GM20431 (cell line): ENCODE data around the gene ALDOC.

Source experiments
- in situ Hi-C: fragments of 300-500 bp; cut with MseI, MboI; formaldehyde crosslinking; loops from one replicate; pipeline ENCODE4 v1.15.0; 2020; ENCODE audit warnings: low sequenced_read_pairs; ENCODE audit not compliant: unreplicated experiment

The ALDOC gene

GRCh38 chr17:28555022-28555421, 21.7 kb downstream of the ALDOC start:
- in situ Hi-C loops = no loop called here

GRCh38 chr17:28554565-28554964, 22.1 kb downstream of the ALDOC start:
- in situ Hi-C loops = no loop called here

- in situ Hi-C loops = no loop called here
Observed at GRCh38 chr17:28553000-28553505, 23.6 kb downstream of the ALDOC start.

- in situ Hi-C loops = no loop called here
Observed at GRCh38 chr17:28552176-28552999, 24.3 kb downstream of the ALDOC start, which contains the start of gene UNC119. TSS of gene UNC119 (minus strand) at chr17:28552624. CDS start at chr17:28552557, 67 bp downstream.

- in situ Hi-C loops = no loop called here
Observed at GRCh38 chr17:28551421-28552175, 25.1 kb downstream of the ALDOC start.

- in situ Hi-C loops = no loop called here
Observed at GRCh38 chr17:28550858-28551257, 25.8 kb downstream of the ALDOC start.

GRCh38 chr17:28549236-28550132, 27.2 kb downstream of the ALDOC start:
- in situ Hi-C loops = no loop called here

- in situ Hi-C loops = no loop called here
Observed at GRCh38 chr17:28548417-28549130, 28.1 kb downstream of the ALDOC start.

GRCh38 chr17:28547623-28548416, 28.9 kb downstream of the ALDOC start:
- in situ Hi-C loops = no loop called here

- in situ Hi-C loops = no loop called here
Observed at GRCh38 chr17:28547096-28547622, 29.5 kb downstream of the ALDOC start.

GRCh38 chr17:28545787-28546415, 30.8 kb downstream of the ALDOC start:
- in situ Hi-C loops = no loop called here

GRCh38 chr17:28545141-28545503, 31.6 kb downstream of the ALDOC start:
- in situ Hi-C loops = no loop called here

GRCh38 chr17:28544402-28545140, 32.1 kb downstream of the ALDOC start:
- in situ Hi-C loops = no loop called here

- in situ Hi-C loops = no loop called here
Observed at GRCh38 chr17:28541439-28541838, 35.3 kb downstream of the ALDOC start.

- in situ Hi-C loops = no loop called here
Observed at GRCh38 chr17:28540231-28540630, 36.5 kb downstream of the ALDOC start.

GRCh38 chr17:28538296-28538895, 38.3 kb downstream of the ALDOC start:
- in situ Hi-C loops = loop anchor here (5.0 kb wide), 1 partner anchor 41 kb away; no protein-coding TSS in a partner anchor

- in situ Hi-C loops = loop anchor here (5.0 kb wide), 1 partner anchor 40 kb away; no protein-coding TSS in a partner anchor
Observed at GRCh38 chr17:28537219-28537610, 39.5 kb downstream of the ALDOC start.
